Neuronal stem cell (in vitro differentiated cells): ENCODE results near the gene UBN1.

Experiments used
- DNase-seq: peaks from one replicate; pipeline ENCODE4 v3.0.0-alpha.2; 2013; ENCODE audit warnings: low spot score
- H2AFZ ChIP-seq: one replicate; pipeline ENCODE4 v1.6.1; 2013; ENCODE audit warnings: mild to moderate bottlenecking, low read length, inconsistent platforms
- H2AK5ac ChIP-seq: 2 replicates; pipeline ENCODE4 v1.6.1; 2013; ENCODE audit warnings: low read depth, mild to moderate bottlenecking, inconsistent platforms, low read length, moderate library complexity, mixed read lengths
- H2BK120ac ChIP-seq: 2 replicates; pipeline ENCODE4 v1.6.1; 2013; ENCODE audit warnings: low read depth, mild to moderate bottlenecking, inconsistent platforms, low read length, moderate library complexity, mixed read lengths
- H2BK12ac ChIP-seq: one replicate; pipeline ENCODE4 v1.6.1; 2013; ENCODE audit warnings: low read length, inconsistent platforms
- H2BK15ac ChIP-seq: 2 replicates; pipeline ENCODE4 v1.6.1; 2013; ENCODE audit warnings: mild to moderate bottlenecking, low read length, inconsistent platforms, mixed read lengths
- H2BK5ac ChIP-seq: one replicate; pipeline ENCODE4 v1.6.1; 2013; ENCODE audit warnings: inconsistent platforms, mild to moderate bottlenecking, low read length, moderate library complexity
- H3K14ac ChIP-seq: one replicate; pipeline ENCODE4 v1.6.1; 2013; ENCODE audit warnings: low read length, inconsistent platforms
- H3K18ac ChIP-seq: 2 replicates; pipeline ENCODE4 v1.6.1; 2013; ENCODE audit warnings: low read length, inconsistent platforms
- H3K23ac ChIP-seq: 2 replicates; pipeline ENCODE4 v1.6.1; 2013; ENCODE audit warnings: low read depth, mild to moderate bottlenecking, mixed read lengths, low read length, inconsistent platforms; ENCODE audit not compliant: poor library complexity
- H3K27ac ChIP-seq: replicated peaks from 3 replicates; pipeline ENCODE4 v1.5.1; 2013; ENCODE audit warnings: low read length, inconsistent platforms
- H3K27me3 ChIP-seq, 3 experiments: 2 replicates each; pipeline ENCODE4 v1.6.1; 2013; ENCODE audit warnings: low read length in 3 of 3, mild to moderate bottlenecking in 2 of 3, inconsistent platforms in 1 of 3, low read depth in 1 of 3, mixed read lengths in 1 of 3, moderate library complexity in 1 of 3; ENCODE audit not compliant: control insufficient read depth in 3 of 3, insufficient read depth in 3 of 3
- H3K36me3 ChIP-seq, 2 donors: replicated peaks in 1 of 2; 2 replicates each; pipeline ENCODE4 v1.6.1; 2013; ENCODE audit warnings: low read length in 2 of 2; ENCODE audit not compliant: control insufficient read depth in 2 of 2, insufficient read depth in 2 of 2
- H3K4ac ChIP-seq: 2 replicates; pipeline ENCODE4 v1.6.1; 2013; ENCODE audit warnings: inconsistent platforms, mild to moderate bottlenecking, low read length, moderate library complexity
- H3K4me1 ChIP-seq, 2 donors: 1 replicate in 1 of 2; 2 replicates in 1 of 2; pipeline ENCODE4 v1.6.1; 2013; ENCODE audit warnings: low read length in 2 of 2, low read depth in 1 of 2; ENCODE audit not compliant: control insufficient read depth in 2 of 2, insufficient read depth in 1 of 2
- H3K4me2 ChIP-seq: one replicate; pipeline ENCODE4 v1.6.1; 2013; ENCODE audit warnings: mild to moderate bottlenecking, low read length, inconsistent platforms; ENCODE audit not compliant: insufficient read depth, poor library complexity, severe bottlenecking
- H3K4me3 ChIP-seq, 2 donors: 2 replicates each; pipeline ENCODE4 v1.5.1; 2013; ENCODE audit warnings: low read length in 2 of 2, mild to moderate bottlenecking in 2 of 2, inconsistent platforms in 1 of 2, moderate library complexity in 1 of 2
- H3K79me1 ChIP-seq: one replicate; pipeline ENCODE4 v1.6.1; 2013; ENCODE audit warnings: low read depth, mild to moderate bottlenecking, inconsistent platforms, low read length, moderate library complexity
- H3K9ac ChIP-seq: one replicate; pipeline ENCODE4 v1.6.1; 2013; ENCODE audit warnings: mild to moderate bottlenecking, low read depth, low read length, inconsistent platforms; ENCODE audit not compliant: poor library complexity
- H3K9me3 ChIP-seq, 2 donors: replicated peaks in 1 of 2; 2 replicates each; pipeline versions ENCODE3 to v1.6.1; 2013; ENCODE audit warnings: low read length in 2 of 2, mild to moderate bottlenecking in 2 of 2, inconsistent platforms in 1 of 2, low read depth in 1 of 2, mixed read lengths in 1 of 2, moderate library complexity in 1 of 2; ENCODE audit not compliant: control insufficient read depth in 2 of 2, insufficient read depth in 1 of 2
- H4K8ac ChIP-seq: one replicate; pipeline ENCODE4 v1.6.1; 2013; ENCODE audit warnings: low read depth, mild to moderate bottlenecking, inconsistent platforms, low read length, moderate library complexity
- H4K91ac ChIP-seq: one replicate; pipeline ENCODE4 v1.6.1; 2013; ENCODE audit warnings: low read length, low read depth, mild to moderate bottlenecking, inconsistent platforms; ENCODE audit not compliant: poor library complexity
- WGBS, 2 donors: extraction: QIAGEN DNeasy Blood & Tissue Kit; methylation state at CpG; one replicate each; pipeline ENCODE4 v1.1.7; 2013; ENCODE audit warnings: missing lambda C conversion rate in 2 of 2, mixed read lengths in 1 of 2; ENCODE audit not compliant: insufficient read length in 2 of 2, insufficient replicate concordance in 1 of 2; ENCODE audit errors: extremely low coverage in 2 of 2; 5-methylcytosine and 5-hydroxymethylcytosine counted together

UBN1 gene

GRCh38 chr16:4899474-4899846, 52.2 kb downstream of the UBN1 start:
- H3K27me3 ChIP-seq: no peaks in the 10 kb centered on the region
- no peak overlapping the region for H3K18ac ChIP-seq

GRCh38 chr16:4900036-4900435, 52.8 kb downstream of the UBN1 start:
- no peak overlapping the region for H2BK12ac ChIP-seq
- no CpG with 5 or more reads among the region's 8 CpGs for WGBS, 2 donors
- no peak for DNase-seq
- no peak overlapping the region for H3K23ac ChIP-seq
- H3K9me3 ChIP-seq: peaks cover 3 to 4% of the 10 kb centered on the region in 2 donors
- H4K91ac ChIP-seq: no peak overlapping the region
- no peak overlapping the region for H3K4ac ChIP-seq
- no peaks in the 10 kb centered on the region for H3K27me3 ChIP-seq
- no peak overlapping the region for H2AK5ac ChIP-seq
- H2BK5ac ChIP-seq: no peak overlapping the region
- no peaks in the 10 kb centered on the region for H3K4me1 ChIP-seq
- H3K18ac ChIP-seq: no peak overlapping the region
- no peak overlapping the region for H2BK120ac ChIP-seq
- H4K8ac ChIP-seq: no peak overlapping the region
- H3K36me3 ChIP-seq: no peaks in the 10 kb centered on the region
- H3K14ac ChIP-seq: no peak overlapping the region
- no peak overlapping the region for H2BK15ac ChIP-seq
- H3K4me3 ChIP-seq: no peak overlapping the region
- no peak overlapping the region for H3K9ac ChIP-seq
- H2AFZ ChIP-seq: no peak overlapping the region
- no peaks in the 10 kb centered on the region for H3K79me1 ChIP-seq
- H3K27ac ChIP-seq: no peak overlapping the region
- no peak overlapping the region for H3K4me2 ChIP-seq

More at GRCh38 chr16:4899474-4899846, 52.2 kb downstream of the UBN1 start:
- H3K4me3 ChIP-seq: no peak overlapping the region
- no peak overlapping the region for H3K14ac ChIP-seq
- H3K9me3 ChIP-seq: peaks cover 3 to 4% of the 10 kb centered on the region in 2 donors
- no peak overlapping the region for H2BK12ac ChIP-seq
- H2AK5ac ChIP-seq: peak overlapping the region; percentile 56
- H2BK15ac ChIP-seq: peak overlapping the region; percentile 74
- H3K9ac ChIP-seq: no peak overlapping the region
- no peak overlapping the region for H3K4ac ChIP-seq
- H4K8ac ChIP-seq: no peak overlapping the region
- no peak overlapping the region for H4K91ac ChIP-seq
- H3K23ac ChIP-seq: no peak overlapping the region
- H2BK120ac ChIP-seq: no peak overlapping the region
- no peak overlapping the region for H2BK5ac ChIP-seq
- no CpG with 5 or more reads among the region's 6 CpGs for WGBS, 2 donors
- H3K36me3 ChIP-seq: no peaks in the 10 kb centered on the region
- H3K27ac ChIP-seq: no peak overlapping the region
- H3K4me2 ChIP-seq: no peak overlapping the region
- H3K79me1 ChIP-seq: no peaks in the 10 kb centered on the region
- H2AFZ ChIP-seq: no peak overlapping the region
- no peaks in the 10 kb centered on the region for H3K4me1 ChIP-seq
- no peak for DNase-seq

- H3K9ac ChIP-seq: peak overlapping the region; percentile 70
- H2AK5ac ChIP-seq: peak overlapping the region; percentile 15
- no peak overlapping the region for H3K27ac ChIP-seq
- H3K4me2 ChIP-seq: no peak overlapping the region
- no peak overlapping the region for H2AFZ ChIP-seq
- no peak overlapping the region for H4K8ac ChIP-seq
- no peak overlapping the region for H2BK12ac ChIP-seq
- H3K4ac ChIP-seq: no peak overlapping the region
- DNase-seq: no peak
- peak overlapping the region; percentile 48 for H3K18ac ChIP-seq
- no CpG with 5 or more reads among the region's 11 CpGs for WGBS, 2 donors
- no peak overlapping the region for H2BK5ac ChIP-seq
- H3K36me3 ChIP-seq: no peaks in the 10 kb centered on the region
- no peaks in the 10 kb centered on the region for H3K79me1 ChIP-seq
- H3K9me3 ChIP-seq: peaks cover 3 to 4% of the 10 kb centered on the region in 2 donors
- no peaks in the 10 kb centered on the region for H3K4me1 ChIP-seq
- no peak overlapping the region for H2BK15ac ChIP-seq
- no peaks in the 10 kb centered on the region for H3K27me3 ChIP-seq
- peak overlapping the region in 1 of 2 donors; percentile 57 for H3K4me3 ChIP-seq
- no peak overlapping the region for H2BK120ac ChIP-seq
- H3K23ac ChIP-seq: peak overlapping the region; percentile 1
- peak overlapping the region; percentile 1 for H3K14ac ChIP-seq
- H4K91ac ChIP-seq: no peak overlapping the region
Observed at GRCh38 chr16:4900750-4901149, 53.5 kb downstream of the UBN1 start.

DNA sequence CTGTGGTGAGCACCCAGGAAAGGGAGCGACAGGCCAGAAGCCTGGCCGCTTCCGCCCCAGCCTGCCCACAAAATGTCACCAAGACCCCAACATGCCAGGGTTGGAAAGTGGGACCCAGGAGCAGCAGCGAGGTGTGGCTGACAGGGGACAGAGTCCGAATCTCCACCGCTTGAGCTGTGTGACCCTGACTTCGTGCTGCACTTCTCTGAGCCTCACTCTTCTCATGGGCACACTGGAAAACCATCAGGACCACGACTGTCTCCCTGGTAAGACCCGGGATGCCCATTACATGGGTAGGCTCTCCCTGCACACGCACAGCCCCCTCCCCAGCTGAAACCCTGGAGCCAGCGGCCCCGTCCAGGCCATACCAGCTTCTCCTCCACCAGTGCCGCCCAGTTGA, 54.8 kb downstream of the UBN1 start:
- no peak overlapping the region for H3K4me2 ChIP-seq
- H3K4me3 ChIP-seq: no peak overlapping the region
- no peak overlapping the region for H4K91ac ChIP-seq
- peak overlapping the region; percentile 77 for H4K8ac ChIP-seq
- no peak overlapping the region for H3K27ac ChIP-seq
- H3K9ac ChIP-seq: no peak overlapping the region
- H2BK12ac ChIP-seq: peak overlapping the region; percentile 18
- peak overlapping the region; percentile 50 for H2AK5ac ChIP-seq
- no peak overlapping the region for H3K18ac ChIP-seq
- no peak overlapping the region for H3K4ac ChIP-seq
- H3K27me3 ChIP-seq: no peaks in the 10 kb centered on the region
- H2AFZ ChIP-seq: no peak overlapping the region
- H3K36me3 ChIP-seq: no peaks in the 10 kb centered on the region
- no peaks in the 10 kb centered on the region for H3K79me1 ChIP-seq
- H2BK15ac ChIP-seq: no peak overlapping the region
- no peak overlapping the region for H2BK5ac ChIP-seq
- no peaks in the 10 kb centered on the region for H3K4me1 ChIP-seq
- DNase-seq: no peak
- peaks cover 3 to 4% of the 10 kb centered on the region in 2 donors for H3K9me3 ChIP-seq
- no peak overlapping the region for H3K23ac ChIP-seq
- WGBS, 2 donors: no CpG with 5 or more reads among the region's 13 CpGs
- H3K14ac ChIP-seq: no peak overlapping the region
- peak overlapping the region; percentile 77 for H2BK120ac ChIP-seq
